HG03039 (cell line): ENCODE data around the gene ZMAT2.
"Not testable (repeated sequence)": the region's sequence is repeated elsewhere in the genome, so short reads cannot be mapped to it uniquely, and the experiment has no call there.

Experiments used
- ATAC-seq: cut with Tn5 transposase; IDR thresholded peaks from one replicate; pipeline ENCODE4 v1.9.1; 2021; ENCODE audit warnings: mild to moderate bottlenecking, moderate library complexity; ENCODE audit not compliant: unreplicated experiment

ZMAT2 gene

DNA sequence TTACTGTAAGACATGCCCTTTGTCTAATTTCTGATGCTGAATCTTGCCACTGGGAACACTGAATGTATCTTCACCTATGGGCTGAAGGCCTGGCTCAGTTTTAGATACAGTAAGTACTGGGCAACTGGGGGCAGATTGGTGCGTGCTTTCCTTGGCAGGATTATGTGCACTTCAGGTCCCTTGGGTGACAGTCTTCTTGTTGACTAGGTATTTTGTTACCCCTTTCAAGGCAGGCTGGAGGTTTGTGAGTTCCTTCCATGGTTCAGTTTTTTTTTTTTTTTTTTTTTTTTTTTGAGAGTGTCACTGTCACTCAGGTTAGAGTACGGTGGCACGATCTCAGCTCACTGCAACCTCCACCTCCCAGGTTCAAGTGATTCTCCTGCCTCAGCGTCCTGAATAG lies 7.6 kb downstream of the ZMAT2 start:
- ATAC-seq: no peak

DNA sequence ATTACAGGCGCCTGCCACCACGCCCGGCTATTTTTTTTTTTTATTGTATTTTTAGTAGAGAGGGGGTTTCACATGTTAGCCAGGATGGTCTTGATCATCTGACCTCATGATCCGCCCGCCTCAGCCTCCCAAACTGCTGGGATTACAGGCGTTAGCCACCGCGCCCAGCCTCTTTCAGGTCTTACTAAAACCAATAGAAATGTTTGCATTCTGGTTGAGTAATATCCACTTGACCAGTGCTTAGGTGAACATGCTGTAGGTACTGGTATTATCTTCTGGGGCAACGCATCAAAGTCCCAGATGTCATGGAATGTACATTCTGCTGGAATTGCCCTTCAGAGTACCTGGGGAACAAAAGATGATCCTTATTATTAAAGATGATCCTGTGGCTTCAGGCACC lies 8.5 kb downstream of the ZMAT2 start:
- not testable (repeated sequence) for ATAC-seq

DNA sequence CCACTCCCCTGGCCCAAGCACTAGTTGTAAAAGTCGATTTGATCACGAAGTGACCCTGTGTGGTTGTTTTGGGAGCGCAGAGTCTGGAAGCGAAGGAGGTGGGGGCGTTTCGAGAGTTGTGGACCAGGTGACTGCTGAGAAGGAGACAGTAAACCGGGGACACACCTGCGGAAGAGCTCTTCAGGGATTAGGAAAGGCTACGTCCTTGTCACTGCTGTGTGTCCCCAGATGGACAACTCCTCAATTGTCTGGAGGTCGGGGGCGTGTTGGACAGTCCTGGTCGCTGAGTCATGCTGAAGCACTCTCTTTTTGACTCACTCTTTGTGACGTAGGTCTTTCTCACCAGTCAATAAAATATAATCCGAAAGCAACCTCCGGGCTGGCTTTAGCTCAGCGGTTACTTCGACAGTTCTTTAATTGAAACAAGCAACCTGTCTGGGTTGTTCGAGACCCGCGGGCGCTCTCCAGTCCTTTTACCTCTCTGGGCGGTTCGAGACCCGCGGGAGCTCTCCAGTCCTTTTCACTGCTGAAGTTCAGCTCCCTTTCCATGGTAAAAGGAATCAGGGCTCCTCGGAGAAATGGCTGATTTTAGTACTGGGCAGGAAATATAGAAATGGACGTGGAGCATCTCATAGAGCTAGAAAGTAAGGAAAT lies 10.8 kb downstream of the ZMAT2 start:
- ATAC-seq: peak; percentile 89

DNA sequence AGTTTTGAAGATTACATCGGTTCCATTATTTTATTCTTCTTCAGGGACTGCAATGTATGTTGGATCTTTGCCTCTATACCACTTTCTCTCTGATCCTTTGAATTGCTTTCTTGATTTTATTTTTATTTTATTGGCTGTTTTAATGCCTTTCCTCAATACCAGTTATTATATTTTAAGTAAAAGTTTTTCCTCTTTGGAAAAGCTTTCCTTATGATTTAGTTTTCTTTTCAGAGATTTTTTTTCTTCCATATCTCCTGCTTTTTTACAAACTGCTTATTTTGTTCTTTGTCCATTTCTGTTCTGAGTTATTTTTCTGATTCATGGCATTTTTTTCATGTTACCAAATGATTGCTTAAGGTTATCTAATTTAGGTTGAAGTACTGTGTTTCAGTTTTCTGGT lies 11.5 kb downstream of the ZMAT2 start:
- ATAC-seq: no peak

DNA sequence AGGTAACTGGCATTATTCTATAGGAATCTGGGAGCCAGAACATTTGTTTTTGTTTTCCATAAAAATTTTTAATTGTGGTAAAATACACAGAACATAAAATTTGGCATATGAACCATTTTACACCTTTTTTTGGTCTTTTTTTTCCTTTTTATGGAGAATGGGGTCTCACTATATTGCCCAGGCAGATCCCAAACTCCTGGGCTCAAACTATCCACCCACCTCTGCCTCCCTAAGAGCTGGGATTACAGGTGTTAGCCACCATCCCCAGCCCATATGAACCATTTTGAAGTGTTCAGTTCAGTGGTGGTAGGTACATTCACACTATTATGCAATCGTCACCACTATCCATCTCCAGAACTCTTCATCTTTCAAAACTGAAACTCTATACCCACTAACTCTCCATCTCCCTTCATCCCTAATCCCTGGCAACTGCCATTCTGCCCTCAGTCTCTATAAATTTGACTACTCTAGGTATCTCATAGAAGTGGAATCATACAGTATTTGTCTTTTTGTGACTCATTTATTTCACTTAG lies 13.4 kb downstream of the ZMAT2 start:
- ATAC-seq: no peak

DNA sequence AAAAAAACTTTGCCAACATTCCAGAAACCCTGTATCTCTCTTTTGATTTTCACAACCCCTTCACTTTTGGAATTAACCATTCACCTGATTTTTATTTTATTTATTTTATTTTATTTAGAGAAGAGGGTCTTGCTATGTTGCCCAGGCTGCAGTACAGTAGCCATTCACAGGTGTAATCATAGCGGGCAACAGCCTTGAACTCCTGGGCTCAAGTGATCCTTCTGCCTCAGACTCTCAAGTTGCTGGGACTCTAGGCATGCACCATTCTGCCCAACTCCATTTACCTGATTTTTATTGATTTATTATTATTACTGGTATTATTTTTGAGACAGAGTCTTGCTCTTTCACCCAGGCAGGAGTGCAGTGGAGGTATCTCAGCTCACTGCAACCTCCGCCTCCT lies 16.0 kb downstream of the ZMAT2 start:
- ATAC-seq: not testable (repeated sequence)

DNA sequence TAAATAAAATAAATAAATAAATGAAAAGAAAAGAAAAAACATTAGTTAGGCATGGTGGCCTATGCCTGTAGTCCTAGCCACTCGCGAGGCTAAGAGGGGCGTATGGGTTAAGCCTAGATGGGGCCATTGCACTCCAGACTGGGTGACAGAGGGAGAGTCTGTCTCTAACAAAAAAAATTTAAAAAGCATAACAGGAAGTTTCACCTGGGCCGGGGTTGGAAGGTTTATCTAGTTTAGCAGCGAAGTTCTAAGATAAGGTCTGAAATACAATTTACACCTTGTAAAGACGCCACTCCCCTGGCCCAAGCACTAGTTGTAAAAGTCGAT lies 18.0 kb downstream of the ZMAT2 start:
- no peak for ATAC-seq

DNA sequence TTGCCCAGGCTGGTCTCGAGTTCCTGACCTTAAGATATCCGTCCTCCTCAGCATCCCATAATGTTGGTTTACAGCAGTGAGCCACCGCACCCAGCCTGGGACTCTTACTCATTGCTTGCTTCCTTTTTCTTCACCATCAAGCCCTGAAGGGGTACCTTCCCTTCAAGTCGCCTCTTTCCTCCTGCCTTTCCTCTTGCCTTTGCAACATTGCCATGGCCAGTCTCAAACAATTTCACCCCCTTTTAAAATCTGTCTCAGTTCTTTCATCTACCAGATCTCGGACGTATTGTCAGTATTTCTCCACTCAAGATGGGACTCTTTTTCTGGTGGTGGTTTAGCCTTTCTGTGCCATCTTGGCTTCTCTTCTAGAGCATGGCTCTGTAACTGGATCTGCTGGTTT lies 20.5 kb downstream of the ZMAT2 start:
- not testable (repeated sequence) for ATAC-seq

DNA sequence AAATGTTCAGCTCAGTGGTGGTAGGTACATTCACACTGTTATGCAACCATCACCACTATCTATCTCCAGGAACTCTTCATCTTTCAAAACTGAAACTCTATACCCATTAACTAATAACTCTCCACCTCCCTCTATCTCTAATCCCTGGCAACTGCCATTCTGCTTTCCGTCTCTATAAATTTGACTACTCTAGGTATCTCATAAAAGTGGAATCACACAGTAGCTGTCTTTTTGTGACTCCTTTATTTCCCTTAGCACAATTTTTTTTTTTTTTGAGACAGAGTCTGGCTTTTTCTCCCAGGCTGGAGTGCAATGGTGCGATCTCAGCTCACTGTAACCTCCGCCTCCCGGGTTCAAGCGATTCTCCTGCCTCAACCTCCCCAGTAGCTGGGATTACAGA lies 21.1 kb downstream of the ZMAT2 start:
- not testable (repeated sequence) for ATAC-seq

DNA sequence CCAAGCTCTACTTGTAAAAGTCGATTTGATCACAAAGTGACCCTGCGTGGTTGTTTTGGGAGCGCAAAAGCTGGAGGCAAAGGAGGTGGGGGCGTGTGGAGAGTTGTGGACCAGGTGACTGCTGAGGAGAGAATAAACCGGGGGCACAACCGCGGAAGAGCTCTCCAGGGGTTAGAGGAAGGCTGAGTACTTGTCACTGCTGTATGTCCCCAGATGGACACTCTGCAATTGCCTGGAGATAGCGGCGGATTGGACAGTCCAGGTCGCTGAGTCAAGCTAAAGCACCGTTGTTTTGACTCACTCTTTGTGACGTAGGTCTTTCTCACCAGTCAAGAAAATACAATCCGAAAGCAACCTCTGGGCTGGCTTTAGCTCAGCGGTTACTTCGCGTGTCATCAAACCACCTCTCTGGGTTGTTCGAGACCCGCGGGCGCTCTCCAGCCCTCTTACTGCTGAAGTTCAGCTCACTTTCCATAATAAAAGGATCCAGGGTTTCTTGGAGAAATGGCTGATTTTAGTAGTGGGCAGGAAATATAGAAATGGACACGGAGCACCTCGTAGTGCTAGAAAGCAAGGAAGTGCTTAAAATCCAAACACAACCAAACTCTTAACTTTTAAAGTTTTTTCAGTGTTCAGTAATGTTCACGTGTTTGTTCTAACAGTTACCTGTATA lies 25.7 kb downstream of the ZMAT2 start:
- peak; percentile 94 for ATAC-seq

DNA sequence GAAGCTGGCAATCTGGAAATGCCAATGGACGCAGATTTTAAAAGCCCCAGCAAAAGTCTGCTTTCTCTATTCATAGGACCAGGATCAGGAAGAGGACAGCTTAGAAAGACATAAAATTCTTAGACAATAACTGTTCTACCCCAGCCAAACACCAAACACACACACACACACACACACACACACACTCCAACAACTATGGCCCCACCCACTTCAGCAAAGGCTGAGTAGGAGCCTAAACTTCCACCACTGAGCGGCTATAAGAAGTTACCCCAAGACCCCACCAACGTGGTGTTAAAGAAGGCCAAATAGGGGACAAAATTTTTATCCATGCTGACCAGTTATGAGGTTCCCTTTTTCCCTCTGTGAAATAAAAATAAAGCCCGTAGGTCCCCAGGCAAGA lies 32.9 kb downstream of the ZMAT2 start:
- ATAC-seq: no peak

DNA sequence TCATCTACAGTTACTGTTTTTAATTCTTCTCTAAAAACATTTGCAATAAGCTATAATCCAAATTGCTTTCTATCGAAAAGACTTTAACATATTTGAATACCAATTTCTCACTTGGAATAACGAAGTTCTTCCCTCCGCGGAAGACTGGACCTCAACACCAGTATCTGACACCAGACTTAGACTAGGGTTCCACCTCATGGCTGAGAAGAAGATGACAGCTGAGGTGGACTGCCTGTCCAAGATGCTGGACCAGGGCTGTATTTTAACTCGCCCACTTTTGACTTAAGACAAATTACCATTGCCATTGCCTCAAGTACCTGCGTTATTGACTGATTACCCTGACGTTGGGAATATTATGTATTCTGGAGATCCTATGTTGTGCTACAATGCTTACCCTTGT lies 34.1 kb downstream of the ZMAT2 start:
- ATAC-seq: no peak

DNA sequence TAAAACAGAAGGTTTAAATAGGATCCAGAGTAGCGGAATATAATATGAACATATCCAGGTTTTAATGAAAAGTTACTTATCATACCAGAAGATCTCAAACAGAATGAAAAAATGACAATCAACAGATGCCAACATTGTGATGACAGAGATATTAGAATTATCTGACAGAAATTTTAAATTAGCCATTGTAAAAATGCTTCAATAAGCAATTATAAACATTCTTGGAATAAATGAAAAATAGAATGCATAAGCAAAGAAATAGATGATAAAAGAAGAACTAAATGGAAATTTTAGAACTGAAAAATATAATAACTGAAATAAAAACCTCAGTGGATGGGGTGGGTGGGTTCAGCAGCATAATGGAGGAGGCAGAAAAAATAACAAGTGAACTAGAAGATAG lies 37.2 kb downstream of the ZMAT2 start:
- ATAC-seq: no peak

DNA sequence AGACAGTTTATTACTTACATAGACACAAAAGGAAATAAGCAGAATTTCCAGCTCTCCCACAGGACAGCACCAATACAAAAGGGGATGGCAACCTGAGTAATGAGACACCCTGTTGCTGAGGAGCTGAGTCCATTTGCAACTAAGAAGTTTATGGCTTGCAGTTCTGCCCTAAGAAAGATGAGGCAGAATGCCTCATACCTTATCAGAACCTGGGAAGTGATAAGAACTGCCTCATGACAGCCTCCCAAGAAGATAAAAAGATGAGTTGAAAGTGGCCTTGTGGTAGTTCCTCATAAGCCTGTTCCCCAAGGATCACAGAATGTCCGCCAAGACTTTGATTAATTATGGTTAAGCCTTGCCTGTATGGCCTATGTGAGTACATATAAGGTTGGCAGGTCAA lies 41.7 kb downstream of the ZMAT2 start:
- no peak for ATAC-seq

DNA sequence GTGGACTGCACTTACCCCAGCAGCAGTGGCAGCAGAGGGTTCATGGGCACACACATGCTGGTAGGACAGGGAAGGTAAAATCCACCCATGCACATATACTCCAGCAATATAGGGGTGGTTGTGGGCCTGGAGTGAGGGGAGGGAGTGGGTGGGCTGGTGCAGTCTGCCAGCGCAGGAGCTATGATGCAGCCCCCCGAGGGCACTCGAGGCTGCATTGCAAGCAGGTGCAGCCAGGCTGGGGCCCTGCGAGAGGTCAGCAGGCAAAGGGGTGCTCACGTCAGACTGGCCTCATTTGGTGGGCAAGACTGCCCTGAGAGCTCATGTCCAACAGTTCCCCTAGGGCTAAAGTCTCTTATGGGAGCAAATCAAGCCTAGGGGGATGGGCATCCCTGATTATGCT lies 53.3 kb downstream of the ZMAT2 start:
- ATAC-seq: no peak
